NCI-H526 (cell line): ENCODE data around the gene KIAA1549.
A peak's percentile ranks its signal among the peaks of the same experiment; 100 is the strongest.

Experiments
- DNase-seq, 2 experiments: peaks; one replicate each; lab custom pipeline; 2025; lab: John Stamatoyannopoulos, UW

Gene KIAA1549

GRCh38 chr7:138907201-138907847 lies 73.9 kb downstream of the KIAA1549 start:
- DNase-seq: no peak

DNA sequence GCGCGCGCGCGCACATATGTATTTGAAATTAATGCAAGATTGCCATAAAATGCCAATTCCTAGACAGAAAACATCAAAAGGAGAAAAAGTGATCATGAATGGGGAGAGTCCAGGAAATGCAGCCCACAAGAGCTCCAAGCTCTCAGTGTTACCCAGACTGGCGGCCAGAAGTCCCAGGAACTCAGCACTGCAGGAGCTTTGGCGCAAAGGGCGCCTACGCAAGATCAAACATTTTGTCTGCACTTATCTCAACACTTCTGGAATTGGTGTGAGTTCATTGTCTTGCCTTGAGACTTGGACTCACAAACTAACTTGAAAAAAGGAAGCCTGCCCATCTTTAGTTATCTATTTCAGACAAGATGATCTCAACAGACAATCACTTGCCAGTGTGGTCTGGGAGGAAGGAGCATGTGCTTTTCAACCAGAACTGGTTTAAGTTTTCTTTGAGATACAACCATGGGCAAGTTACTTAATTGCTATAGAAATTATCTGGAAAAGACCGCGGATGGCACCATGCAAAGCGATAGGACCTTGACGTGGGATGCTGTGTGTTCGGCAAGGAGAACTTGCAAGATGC lies 77.2 kb downstream of the KIAA1549 start:
- DNase-seq: no peak

DNA sequence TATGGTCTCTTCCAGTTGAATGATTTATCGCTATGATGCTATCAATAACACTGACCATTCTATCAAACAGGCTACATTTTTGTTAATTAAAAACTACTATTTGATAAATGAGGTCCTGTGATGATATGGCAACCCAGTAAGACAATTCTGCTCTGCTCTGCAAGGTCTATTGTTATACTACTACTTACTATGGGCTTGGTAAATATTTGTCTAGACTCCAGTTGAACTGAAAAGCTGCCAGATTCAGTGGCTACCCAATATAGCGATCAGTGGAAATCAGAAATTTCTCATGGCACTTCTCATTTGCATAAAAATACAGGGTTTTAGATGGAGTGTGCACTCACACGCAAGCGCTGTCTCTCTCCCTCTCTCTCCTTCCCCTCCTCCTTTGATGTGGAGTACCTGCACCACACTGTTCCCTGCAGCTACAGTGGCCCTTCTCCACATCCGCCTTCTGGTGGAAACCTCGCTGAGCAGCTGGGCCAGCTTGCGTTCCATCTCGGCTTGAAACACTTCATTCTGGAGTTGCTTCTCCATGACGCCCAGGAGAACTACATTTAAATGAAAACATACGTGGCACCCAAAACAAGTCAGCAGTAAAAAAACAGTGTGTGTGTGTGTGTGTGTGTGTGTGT lies 77.9 kb downstream of the KIAA1549 start:
- DNase-seq: no peak

- DNase-seq: no peak
These were observed 79.0 kb downstream of the KIAA1549 start for GRCh38 chr7:138902161-138902560.

DNA sequence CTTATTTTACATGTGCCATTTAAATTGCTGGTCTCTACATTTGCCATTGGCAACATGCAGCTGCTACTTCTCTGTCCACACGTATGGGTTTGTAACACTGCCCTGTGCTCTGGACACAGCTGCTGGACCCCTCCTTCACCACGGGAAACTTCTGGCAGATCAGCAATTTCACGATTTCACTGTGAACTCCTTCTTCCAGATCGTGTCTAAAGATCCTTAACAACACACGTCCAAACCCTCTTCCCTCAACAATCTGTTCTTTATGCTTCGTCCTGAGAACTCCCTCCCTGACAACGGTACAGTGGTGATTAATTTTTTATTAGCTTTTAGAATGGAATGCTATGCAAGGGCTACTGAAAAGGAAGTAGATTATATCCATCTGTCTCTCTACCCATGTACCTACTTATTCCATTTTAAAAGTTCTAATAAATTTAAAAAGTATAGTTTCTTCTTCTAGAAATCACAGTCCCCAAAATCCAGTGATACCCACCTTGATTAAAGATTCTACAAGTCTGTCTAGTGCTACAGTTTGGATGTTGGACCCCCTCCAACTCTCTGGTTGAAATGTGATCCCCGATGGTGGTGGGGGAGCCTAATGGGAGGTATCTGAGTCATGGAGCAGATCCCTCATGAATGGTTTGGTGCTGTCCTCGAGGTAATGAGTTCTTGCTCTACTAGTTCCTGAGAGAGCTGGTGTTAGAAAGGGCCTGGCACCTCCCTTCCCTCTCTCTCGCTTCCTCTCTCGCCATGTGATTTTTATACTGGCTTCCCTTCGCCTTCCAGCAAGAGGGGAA lies 81.0 kb downstream of the KIAA1549 start:
- DNase-seq: no peak

- DNase-seq: no peak
These were observed 82.4 kb downstream of the KIAA1549 start for GRCh38 chr7:138898802-138899201.

DNA sequence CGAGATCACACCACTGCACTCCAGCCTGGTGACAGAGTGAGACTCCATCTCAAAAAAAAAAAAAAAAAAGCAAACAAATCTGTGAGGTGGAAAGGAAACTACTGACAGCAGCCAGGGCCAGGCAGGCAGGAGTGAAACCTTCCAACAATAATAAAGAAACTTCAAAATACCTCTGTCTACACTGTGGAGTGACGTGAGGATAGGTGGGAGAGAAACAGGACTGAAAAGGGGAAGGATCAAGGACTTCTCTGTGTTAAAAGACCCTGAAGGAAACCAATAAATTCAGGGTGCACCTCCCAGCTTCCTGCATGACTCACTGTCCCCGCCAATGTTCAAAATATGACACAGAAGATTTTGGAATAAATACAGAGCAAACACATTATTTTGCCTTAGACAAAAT lies 82.9 kb downstream of the KIAA1549 start:
- no peak for DNase-seq

DNA sequence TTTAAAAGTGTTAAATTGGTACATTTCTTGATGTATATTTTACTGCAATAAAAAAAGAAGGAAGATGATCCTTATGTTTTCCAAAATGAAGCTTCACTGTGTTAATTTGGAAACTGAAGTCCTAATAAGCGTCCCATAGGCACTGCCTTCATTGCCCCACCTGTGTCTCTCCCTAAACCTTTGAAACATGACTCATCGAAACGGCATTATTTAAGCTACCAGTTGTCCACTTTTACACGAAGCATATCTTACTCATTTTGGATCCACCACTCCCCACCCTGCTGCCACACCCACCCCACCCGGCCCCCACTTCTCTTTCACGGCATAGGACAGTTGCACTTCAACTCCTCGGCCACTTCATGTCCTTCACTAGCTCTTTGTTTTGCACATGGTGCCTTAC lies 85.5 kb downstream of the KIAA1549 start:
- DNase-seq: no peak

GRCh38 chr7:138893258-138893657 lies 87.9 kb downstream of the KIAA1549 start:
- no peak for DNase-seq

DNA sequence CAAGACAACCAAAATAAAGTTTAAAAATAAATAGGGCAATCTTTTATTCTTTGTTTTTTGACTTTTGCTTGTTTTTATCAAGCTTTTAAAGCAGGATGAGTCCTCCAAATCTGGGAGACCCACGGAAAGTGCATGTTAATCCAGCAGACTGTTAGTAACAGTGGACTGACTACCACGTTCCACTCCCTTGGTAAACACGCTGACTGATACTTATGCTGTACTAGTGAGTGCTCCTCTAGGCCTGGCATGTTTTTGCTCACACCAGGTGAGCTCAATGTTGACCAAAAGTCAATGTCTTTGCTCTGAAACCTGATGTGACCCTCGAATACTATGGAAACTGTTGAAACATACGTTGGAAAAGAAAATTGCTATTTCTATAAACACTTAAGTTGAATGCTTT lies 88.4 kb downstream of the KIAA1549 start:
- no peak for DNase-seq

DNA sequence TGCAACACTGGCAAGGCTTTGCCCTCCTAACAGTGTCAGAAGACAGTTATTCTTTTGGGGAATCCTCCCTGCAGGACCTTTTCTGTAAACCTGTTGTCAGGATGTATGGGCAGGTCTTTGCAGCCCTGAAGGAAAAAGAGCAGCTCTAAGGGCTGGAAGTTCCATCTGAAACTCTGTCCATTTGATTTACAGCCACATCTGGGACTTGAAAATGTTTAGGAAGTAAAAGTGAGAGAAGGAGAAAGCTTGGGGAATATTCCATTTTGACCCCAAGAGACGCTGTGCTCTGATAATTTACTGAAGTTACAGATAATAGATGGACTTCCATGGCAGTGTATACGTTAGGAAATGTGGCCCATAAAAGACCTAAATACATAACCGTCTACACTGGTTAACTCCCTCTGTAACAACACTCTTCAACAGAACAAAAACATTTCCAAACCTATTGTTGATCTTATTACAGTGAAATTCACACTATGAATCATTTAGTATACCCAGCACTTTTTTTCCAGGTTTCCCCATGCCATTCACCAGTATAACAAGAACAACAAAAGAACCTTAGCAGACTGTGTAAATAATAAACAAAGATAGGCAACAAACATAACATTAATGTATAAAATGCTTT lies 89.1 kb downstream of the KIAA1549 start:
- DNase-seq: no peak

- no peak for DNase-seq
These were observed 89.8 kb downstream of the KIAA1549 start for GRCh38 chr7:138891446-138891810.

GRCh38 chr7:138890499-138891445 lies 90.4 kb downstream of the KIAA1549 start:
- DNase-seq: no peak

DNA sequence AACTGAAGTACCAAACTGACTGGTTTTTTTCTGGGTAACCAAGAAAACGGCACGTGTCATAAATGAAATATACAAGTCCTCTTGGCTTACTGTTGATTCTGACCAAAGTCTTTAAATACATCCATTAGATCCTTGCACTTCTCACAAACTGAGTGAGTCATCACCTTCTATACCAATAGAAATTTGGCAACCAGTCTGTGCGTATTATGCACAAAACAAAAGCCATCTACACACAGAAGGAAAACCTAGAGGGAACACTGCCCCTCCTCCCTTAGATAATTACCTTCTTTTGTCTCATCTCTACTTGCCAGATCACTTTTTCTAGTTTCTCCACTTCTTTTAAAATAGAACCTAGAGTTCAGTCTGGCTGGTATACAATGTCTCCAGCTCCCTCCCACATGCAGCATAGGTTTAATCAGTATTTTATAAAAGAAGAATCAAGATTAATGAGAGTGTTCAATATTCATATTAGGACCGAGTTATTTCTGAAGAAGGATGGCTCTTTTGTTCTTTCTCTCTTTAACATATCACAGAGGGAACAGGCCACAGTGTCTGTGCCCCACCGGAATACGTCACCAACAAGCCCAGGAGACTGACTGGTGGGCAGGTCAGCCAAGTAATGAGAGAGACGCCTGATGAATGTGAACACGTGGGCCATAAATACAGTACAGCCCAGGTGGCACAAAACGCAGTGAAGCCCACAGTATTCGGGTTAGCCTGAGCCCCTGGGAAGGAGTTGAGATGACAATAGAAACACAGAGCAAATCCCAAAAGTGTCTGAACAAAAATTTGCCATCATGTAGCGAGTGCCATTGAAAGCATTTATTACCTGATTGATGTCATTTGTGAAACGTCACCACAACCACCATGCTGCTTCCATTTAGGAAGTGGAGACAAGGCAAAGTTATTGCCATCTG lies 91.3 kb downstream of the KIAA1549 start:
- no peak for DNase-seq

GRCh38 chr7:138887872-138888656 lies 93.1 kb downstream of the KIAA1549 start:
- DNase-seq: no peak

- DNase-seq: no peak
These were observed 94.0 kb downstream of the KIAA1549 start for GRCh38 chr7:138887085-138887710.

- peak; percentile 46 to 77 for DNase-seq
These were observed 94.7 kb downstream of the KIAA1549 start for GRCh38 chr7:138886501-138886917.

DNA sequence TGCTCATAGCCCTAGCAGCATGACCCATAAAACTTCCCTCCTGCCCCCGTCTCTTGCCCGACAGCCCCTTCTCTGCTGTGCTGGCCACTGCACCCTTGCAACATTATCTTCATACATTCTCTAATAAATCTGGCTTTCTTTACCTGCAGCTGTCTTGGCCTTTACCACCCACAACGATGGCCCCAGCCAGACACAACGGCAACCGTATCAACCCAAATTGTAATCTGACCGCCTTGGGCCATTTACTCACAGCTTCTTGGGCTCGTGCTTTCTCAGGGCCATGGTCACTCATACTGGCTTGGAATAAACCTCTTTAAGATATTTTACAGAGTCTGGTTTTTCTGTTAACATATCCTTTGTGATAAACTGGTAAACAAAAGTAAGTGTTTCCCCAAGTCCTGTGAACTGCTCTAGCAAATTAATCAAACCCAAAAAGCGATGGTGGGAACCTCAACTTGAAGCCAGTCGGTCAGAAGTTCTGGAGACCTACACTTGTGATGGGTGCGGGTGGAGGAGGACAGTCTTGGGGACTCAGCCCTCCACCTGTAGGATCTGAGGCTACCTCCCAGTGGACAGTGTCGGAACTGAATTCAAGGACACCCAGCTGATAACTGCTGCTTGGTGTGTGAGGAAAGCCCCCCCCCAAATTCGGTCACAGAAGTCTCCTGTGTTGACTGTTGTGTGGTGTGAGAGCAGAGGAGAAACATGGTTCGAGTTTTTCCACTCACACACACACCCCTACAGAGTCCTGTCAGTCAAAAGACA lies 95.6 kb downstream of the KIAA1549 start:
- DNase-seq: peak in 1 of 2 experiments; percentile 14
